ENCODE measurements around the gene PLXNA4.

The PLXNA4 gene

GRCh38 chr7:132122901-132123300 lies 453.4 kb downstream of the PLXNA4 start:
- Mint-ChIP-seq H3K4me1 (no peaks in the 10 kb centered on the region), H3K36me3 (no peaks in the 10 kb centered on the region), H3K9me3 (no peaks in the 10 kb centered on the region), H3K27ac (no peak overlapping the region), H3K4me3 (no peak overlapping the region), H3K27me3 (peaks cover 0 to 3% of the 10 kb centered on the region in 2 donors)
- ATAC-seq (replicated peaks) (no peak), DNase-seq (no peak)

GRCh38 chr7:132121987-132122386 lies 454.3 kb downstream of the PLXNA4 start:
- Mint-ChIP-seq H3K27me3 (peaks cover 0 to 3% of the 10 kb centered on the region in 2 donors), H3K27ac (no peak overlapping the region), H3K4me3 (no peak overlapping the region), H3K36me3 (no peaks in the 10 kb centered on the region), H3K9me3 (no peaks in the 10 kb centered on the region), H3K4me1 (no peaks in the 10 kb centered on the region)
- ATAC-seq (replicated peaks), result no peak
- DNase-seq, result no peak

GRCh38 chr7:132118641-132119040 lies 457.6 kb downstream of the PLXNA4 start:
- ATAC-seq (replicated peaks), result no peak
- no peaks in the 10 kb centered on the region for H3K36me3 Mint-ChIP-seq
- no peaks in the 10 kb centered on the region for H3K27me3 Mint-ChIP-seq
- no peaks in the 10 kb centered on the region for H3K9me3 Mint-ChIP-seq
- no peak overlapping the region for H3K4me3 Mint-ChIP-seq
- no peaks in the 10 kb centered on the region for H3K4me1 Mint-ChIP-seq
- H3K27ac Mint-ChIP-seq, result no peak overlapping the region
- DNase-seq, result no peak

GRCh38 chr7:132117636-132118035 lies 458.6 kb downstream of the PLXNA4 start:
- Mint-ChIP-seq H3K4me3 (no peak overlapping the region), H3K27me3 (no peaks in the 10 kb centered on the region), H3K27ac (no peak overlapping the region), H3K9me3 (no peaks in the 10 kb centered on the region), H3K4me1 (no peaks in the 10 kb centered on the region), H3K36me3 (no peaks in the 10 kb centered on the region)
- ATAC-seq (replicated peaks), result no peak
- no peak for DNase-seq

GRCh38 chr7:132117181-132117580 lies 459.1 kb downstream of the PLXNA4 start:
- Mint-ChIP-seq H3K9me3 (no peaks in the 10 kb centered on the region), H3K36me3 (no peaks in the 10 kb centered on the region), H3K4me1 (no peaks in the 10 kb centered on the region), H3K4me3 (no peak overlapping the region), H3K27me3 (no peaks in the 10 kb centered on the region), H3K27ac (no peak overlapping the region)
- DNase-seq (no peak), ATAC-seq (replicated peaks) (no peak)

GRCh38 chr7:132116369-132116768 lies 459.9 kb downstream of the PLXNA4 start:
- no peak overlapping the region for H3K27ac Mint-ChIP-seq
- H3K9me3 Mint-ChIP-seq, result no peaks in the 10 kb centered on the region
- DNase-seq (no peak), ATAC-seq (replicated peaks) (no peak)
- H3K36me3 Mint-ChIP-seq, result no peaks in the 10 kb centered on the region
- no peak overlapping the region for H3K4me3 Mint-ChIP-seq
- no peaks in the 10 kb centered on the region for H3K27me3 Mint-ChIP-seq
- no peaks in the 10 kb centered on the region for H3K4me1 Mint-ChIP-seq

- ATAC-seq (replicated peaks) (no peak), DNase-seq (no peak)
- no peak overlapping the region for H3K27ac Mint-ChIP-seq
- H3K27me3 Mint-ChIP-seq, result no peaks in the 10 kb centered on the region
- no peaks in the 10 kb centered on the region for H3K4me1 Mint-ChIP-seq
- no peaks in the 10 kb centered on the region for H3K9me3 Mint-ChIP-seq
- H3K4me3 Mint-ChIP-seq, result no peak overlapping the region
- no peaks in the 10 kb centered on the region for H3K36me3 Mint-ChIP-seq
These were observed 460.5 kb downstream of the PLXNA4 start for GRCh38 chr7:132115758-132116157.

- no peaks in the 10 kb centered on the region for H3K4me1 Mint-ChIP-seq
- H3K4me3 Mint-ChIP-seq, result no peak overlapping the region
- no peaks in the 10 kb centered on the region for H3K36me3 Mint-ChIP-seq
- H3K9me3 Mint-ChIP-seq, result no peaks in the 10 kb centered on the region
- ATAC-seq (replicated peaks) (no peak), DNase-seq (no peak)
- no peaks in the 10 kb centered on the region for H3K27me3 Mint-ChIP-seq
- H3K27ac Mint-ChIP-seq, result no peak overlapping the region
These were observed 461.2 kb downstream of the PLXNA4 start for GRCh38 chr7:132115028-132115427.

GRCh38 chr7:132114411-132114810 lies 461.9 kb downstream of the PLXNA4 start:
- Mint-ChIP-seq H3K36me3 (no peaks in the 10 kb centered on the region), H3K4me3 (no peak overlapping the region), H3K4me1 (no peaks in the 10 kb centered on the region), H3K27ac (no peak overlapping the region), H3K27me3 (no peaks in the 10 kb centered on the region), H3K9me3 (no peaks in the 10 kb centered on the region)
- DNase-seq (no peak), ATAC-seq (replicated peaks) (no peak)

- no peak for DNase-seq
- Mint-ChIP-seq H3K9me3 (no peaks in the 10 kb centered on the region), H3K4me1 (no peaks in the 10 kb centered on the region), H3K4me3 (no peak overlapping the region), H3K27me3 (peaks cover 1 to 2% of the 10 kb centered on the region in 2 donors), H3K27ac (no peak overlapping the region), H3K36me3 (no peaks in the 10 kb centered on the region)
- ATAC-seq (replicated peaks), result no peak
These were observed 462.5 kb downstream of the PLXNA4 start for GRCh38 chr7:132113536-132114371.

GRCh38 chr7:132112657-132113056 lies 463.6 kb downstream of the PLXNA4 start:
- H3K27me3 Mint-ChIP-seq, result peaks cover 4 to 11% of the 10 kb centered on the region in 2 donors
- H3K36me3 Mint-ChIP-seq, result no peaks in the 10 kb centered on the region
- ATAC-seq (replicated peaks) (no peak), DNase-seq (no peak)
- no peaks in the 10 kb centered on the region for H3K4me1 Mint-ChIP-seq
- no peak overlapping the region for H3K27ac Mint-ChIP-seq
- no peak overlapping the region for H3K4me3 Mint-ChIP-seq
- H3K9me3 Mint-ChIP-seq, result no peaks in the 10 kb centered on the region

- DNase-seq, result no peak
- H3K9me3 Mint-ChIP-seq, result no peaks in the 10 kb centered on the region
- H3K27me3 Mint-ChIP-seq, result peaks cover 4 to 11% of the 10 kb centered on the region in 2 donors
- ATAC-seq (replicated peaks), result no peak
- H3K4me1 Mint-ChIP-seq, result no peaks in the 10 kb centered on the region
- no peak overlapping the region for H3K27ac Mint-ChIP-seq
- no peak overlapping the region for H3K4me3 Mint-ChIP-seq
- H3K36me3 Mint-ChIP-seq, result no peaks in the 10 kb centered on the region
These were observed 464.2 kb downstream of the PLXNA4 start for GRCh38 chr7:132112106-132112505.

GRCh38 chr7:132110692-132111091 lies 465.6 kb downstream of the PLXNA4 start:
- ATAC-seq (replicated peaks) (no peak), DNase-seq (no peak)
- H3K27ac Mint-ChIP-seq, result no peak overlapping the region
- H3K27me3 Mint-ChIP-seq, result peaks cover 4 to 11% of the 10 kb centered on the region in 2 donors
- no peaks in the 10 kb centered on the region for H3K9me3 Mint-ChIP-seq
- no peaks in the 10 kb centered on the region for H3K4me1 Mint-ChIP-seq
- H3K36me3 Mint-ChIP-seq, result no peaks in the 10 kb centered on the region
- no peak overlapping the region for H3K4me3 Mint-ChIP-seq

GRCh38 chr7:132109769-132110168 lies 466.5 kb downstream of the PLXNA4 start:
- DNase-seq, result no peak
- Mint-ChIP-seq H3K4me1 (no peaks in the 10 kb centered on the region), H3K36me3 (no peaks in the 10 kb centered on the region), H3K27ac (no peak overlapping the region), H3K27me3 (peaks cover 4 to 11% of the 10 kb centered on the region in 2 donors), H3K4me3 (no peak overlapping the region), H3K9me3 (no peaks in the 10 kb centered on the region)
- no peak for ATAC-seq (replicated peaks)

GRCh38 chr7:132108563-132108962 lies 467.7 kb downstream of the PLXNA4 start:
- no peaks in the 10 kb centered on the region for H3K4me1 Mint-ChIP-seq
- H3K4me3 Mint-ChIP-seq, result no peak overlapping the region
- ATAC-seq (replicated peaks) (no peak), DNase-seq (no peak)
- no peaks in the 10 kb centered on the region for H3K36me3 Mint-ChIP-seq
- no peaks in the 10 kb centered on the region for H3K9me3 Mint-ChIP-seq
- H3K27ac Mint-ChIP-seq, result no peak overlapping the region
- H3K27me3 Mint-ChIP-seq, result peaks cover 4 to 11% of the 10 kb centered on the region in 2 donors

Measured in stimulated activated naive B cell treated with anti-CD40 and anti-IgM and Interleukin-4, amounts not matched to agents 10 μg/mL and 1 μg/mL and 100 μg/mL, for 72 hours (primary cell).